MG63 (cell line): Measurements from ENCODE around the gene LDAH. TPM values are rescaled to one million over a fixed set of nuclear protein-coding genes. Genes with fewer than 3 reads are reported as not detected.

Source experiments
- DNase-seq: peaks from one replicate; pipeline ENCODE4 v3.0.0-alpha.2; 2020
- H3K27me3 ChIP-seq: fragments of 250-450 bp; sonication (Bioruptor Pico); 2 replicates; pipeline ENCODE4 v1.5.1; 2020; ENCODE audit warnings: mild to moderate bottlenecking, moderate library complexity
- H3K36me3 ChIP-seq: fragments of 250-450 bp; sonication (Bioruptor Pico); 2 replicates; pipeline ENCODE4 v1.5.1; 2020; ENCODE audit warnings: mild to moderate bottlenecking, moderate library complexity
- H3K4me3 ChIP-seq: fragments of 250-450 bp; sonication (Bioruptor Pico); 2 replicates; pipeline ENCODE4 v1.5.1; 2020; ENCODE audit warnings: mild to moderate bottlenecking, moderate library complexity
- H3K9me3 ChIP-seq: fragments of 250-450 bp; sonication (Bioruptor Pico); 2 replicates; pipeline ENCODE4 v1.5.1; 2020; ENCODE audit warnings: mild to moderate bottlenecking, moderate library complexity
- total RNA-seq: library from RNA; depleted of rRNA; stranded (reverse); fragments of >200 nt; shearing (Covaris generic); gene quantifications from 2 replicates; pipeline ENCODE4 v1.2.3, GENCODE V29; 2014; ENCODE audit warnings: low replicate concordance

The LDAH gene
- total RNA-seq, 1 experiment from 2014 or later, result 9.0 TPM

- no peaks in the 10 kb centered on the region for H3K9me3 ChIP-seq
- DNase-seq, result no peak
- no peaks in the 10 kb centered on the region for H3K36me3 ChIP-seq
- no peaks in the 10 kb centered on the region for H3K27me3 ChIP-seq
- no peak overlapping the region for H3K4me3 ChIP-seq
These were observed 115.3 kb downstream of the LDAH start for GRCh38 chr2:20707601-20708000.

GRCh38 chr2:20706786-20707185, 116.1 kb downstream of the LDAH start:
- H3K4me3 ChIP-seq, result no peak overlapping the region
- H3K9me3 ChIP-seq, result no peaks in the 10 kb centered on the region
- H3K36me3 ChIP-seq, result no peaks in the 10 kb centered on the region
- H3K27me3 ChIP-seq, result no peaks in the 10 kb centered on the region
- no peak for DNase-seq

GRCh38 chr2:20706217-20706616, 116.7 kb downstream of the LDAH start:
- DNase-seq, result no peak
- no peaks in the 10 kb centered on the region for H3K27me3 ChIP-seq
- H3K4me3 ChIP-seq, result no peak overlapping the region
- no peaks in the 10 kb centered on the region for H3K9me3 ChIP-seq
- peaks cover under 1% of the 10 kb centered on the region; the same call in 1 of the 2 replicates for H3K36me3 ChIP-seq

GRCh38 chr2:20704886-20705285, 118.0 kb downstream of the LDAH start:
- no peak for DNase-seq
- H3K4me3 ChIP-seq, result no peak overlapping the region

GRCh38 chr2:20702563-20702962, 120.3 kb downstream of the LDAH start:
- Histone ChIP-seq H3K27me3 (no peaks in the 10 kb centered on the region), H3K4me3 (no peak overlapping the region), H3K9me3 (no peaks in the 10 kb centered on the region), H3K36me3 (peaks cover 4% of the 10 kb centered on the region; the same call in 1 of the 2 replicates)
- no peak for DNase-seq

More at GRCh38 chr2:20704886-20705285, 118.0 kb downstream of the LDAH start:
- no peaks in the 10 kb centered on the region for H3K9me3 ChIP-seq
- H3K36me3 ChIP-seq, result peaks cover 4% of the 10 kb centered on the region; the same call in 1 of the 2 replicates
- no peaks in the 10 kb centered on the region for H3K27me3 ChIP-seq

- Histone ChIP-seq H3K9me3 (no peaks in the 10 kb centered on the region), H3K36me3 (peaks cover 4% of the 10 kb centered on the region; the same call in 1 of the 2 replicates), H3K27me3 (no peaks in the 10 kb centered on the region), H3K4me3 (no peak overlapping the region)
- DNase-seq, result no peak
These were observed 123.8 kb downstream of the LDAH start for GRCh38 chr2:20698916-20699613.

- Histone ChIP-seq H3K9me3 (no peaks in the 10 kb centered on the region), H3K36me3 (peaks cover 4% of the 10 kb centered on the region; the same call in 1 of the 2 replicates), H3K27me3 (no peaks in the 10 kb centered on the region), H3K4me3 (no peak overlapping the region)
- no peak for DNase-seq
These were observed 125.5 kb downstream of the LDAH start for GRCh38 chr2:20697322-20697934.

- DNase-seq, result no peak
- Histone ChIP-seq H3K4me3 (no peak overlapping the region), H3K9me3 (no peaks in the 10 kb centered on the region), H3K36me3 (peaks cover 4% of the 10 kb centered on the region; the same call in 1 of the 2 replicates), H3K27me3 (no peaks in the 10 kb centered on the region)
These were observed 126.5 kb downstream of the LDAH start for GRCh38 chr2:20696366-20696765.

GRCh38 chr2:20693317-20693716, 129.6 kb downstream of the LDAH start:
- Histone ChIP-seq H3K4me3 (no peak overlapping the region), H3K36me3 (no peaks in the 10 kb centered on the region), H3K9me3 (no peaks in the 10 kb centered on the region), H3K27me3 (no peaks in the 10 kb centered on the region)
- no peak for DNase-seq

- Histone ChIP-seq H3K36me3 (no peaks in the 10 kb centered on the region), H3K27me3 (no peaks in the 10 kb centered on the region), H3K9me3 (no peaks in the 10 kb centered on the region), H3K4me3 (no peak overlapping the region)
- no peak for DNase-seq
These were observed 130.8 kb downstream of the LDAH start for GRCh38 chr2:20692081-20692480.

GRCh38 chr2:20691076-20691734, 131.7 kb downstream of the LDAH start:
- Histone ChIP-seq H3K9me3 (no peaks in the 10 kb centered on the region), H3K36me3 (no peaks in the 10 kb centered on the region), H3K4me3 (no peak overlapping the region), H3K27me3 (no peaks in the 10 kb centered on the region)
- no peak for DNase-seq

GRCh38 chr2:20689428-20690264, 133.3 kb downstream of the LDAH start:
- no peaks in the 10 kb centered on the region for H3K9me3 ChIP-seq

GRCh38 chr2:20687260-20687832, 135.6 kb downstream of the LDAH start:
- H3K9me3 ChIP-seq, result no peaks in the 10 kb centered on the region

More at GRCh38 chr2:20689428-20690264, 133.3 kb downstream of the LDAH start:
- Histone ChIP-seq H3K27me3 (no peaks in the 10 kb centered on the region), H3K36me3 (no peaks in the 10 kb centered on the region), H3K4me3 (no peak overlapping the region)
- no peak for DNase-seq

GRCh38 chr2:20684581-20685063, 138.3 kb downstream of the LDAH start:
- DNase-seq, result no peak
- no peak overlapping the region for H3K4me3 ChIP-seq
- H3K27me3 ChIP-seq, result no peaks in the 10 kb centered on the region
- H3K9me3 ChIP-seq, result no peaks in the 10 kb centered on the region
- no peaks in the 10 kb centered on the region for H3K36me3 ChIP-seq

More at GRCh38 chr2:20687260-20687832, 135.6 kb downstream of the LDAH start:
- no peak for DNase-seq
- no peaks in the 10 kb centered on the region for H3K36me3 ChIP-seq
- H3K4me3 ChIP-seq, result no peak overlapping the region
- no peaks in the 10 kb centered on the region for H3K27me3 ChIP-seq

- H3K9me3 ChIP-seq, result no peaks in the 10 kb centered on the region
- no peaks in the 10 kb centered on the region for H3K36me3 ChIP-seq
- no peak overlapping the region for H3K4me3 ChIP-seq
- no peaks in the 10 kb centered on the region for H3K27me3 ChIP-seq
- DNase-seq, result no peak
These were observed 140.6 kb downstream of the LDAH start for GRCh38 chr2:20682167-20682920.
